SK-N-SH treated with all-trans-retinoic acid at 6 μM for 48 hours (cell line): ENCODE results near the gene DFFB.

Source experiments
- ATAC-seq: fragments of 200-7000 bp; cut with Tn5 transposase; 3 replicates; pipeline ENCODE4 v1.9.1; 2020; ENCODE audit warnings: mild to moderate bottlenecking, moderate library complexity
- ARNTL ChIP-seq: fragments of 450-650 bp; formaldehyde crosslinking; IDR thresholded peaks from 2 replicates; pipeline ENCODE4 v1.5.0; 2020; ENCODE audit warnings: low read depth, mild to moderate bottlenecking, moderate library complexity, borderline replicate concordance
- BACH2 ChIP-seq: fragments of 250-450 bp; sonication (Bioruptor Pico); IDR thresholded peaks from 2 replicates; pipeline ENCODE4 v1.9.0; 2021; ENCODE audit warnings: mild to moderate bottlenecking, borderline replicate concordance
- CSDC2 ChIP-seq: fragments of 250-450 bp; sonication (Bioruptor Pico); IDR thresholded peaks from 2 replicates; pipeline ENCODE4 v1.5.0; 2020; ENCODE audit warnings: mild to moderate bottlenecking, moderate library complexity
- ESRRG ChIP-seq: fragments of 250-450 bp; sonication (Bioruptor Pico); IDR thresholded peaks from 2 replicates; pipeline ENCODE4 v1.6.1; 2021; ENCODE audit warnings: mild to moderate bottlenecking
- ISL1 ChIP-seq: fragments of 250-450 bp; sonication (Bioruptor Pico); IDR thresholded peaks from 2 replicates; pipeline ENCODE4 v2.1.2; 2022; ENCODE audit warnings: mild to moderate bottlenecking, moderate library complexity
- OSR1 ChIP-seq: fragments of 250-450 bp; sonication (Bioruptor Pico); IDR thresholded peaks from 2 replicates; pipeline ENCODE4 v1.8.0; 2022; ENCODE audit warnings: moderate library complexity, mild to moderate bottlenecking, inconsistent platforms
- PPARA ChIP-seq: fragments of 250-450 bp; sonication (Bioruptor Pico); IDR thresholded peaks from 2 replicates; pipeline ENCODE4 v1.5.0; 2020; ENCODE audit warnings: mild to moderate bottlenecking, borderline replicate concordance
- RARB ChIP-seq: fragments of 250-450 bp; sonication (Bioruptor Pico); IDR thresholded peaks from 2 replicates; pipeline ENCODE4 v1.8.0; 2021; ENCODE audit warnings: mild to moderate bottlenecking, moderate library complexity
- TCF4 ChIP-seq: fragments of 250-450 bp; sonication (Bioruptor Pico); IDR thresholded peaks from 2 replicates; pipeline ENCODE4 v1.8.0; 2021; ENCODE audit warnings: mild to moderate bottlenecking, moderate library complexity, borderline replicate concordance
- TOX ChIP-seq: fragments of 250-450 bp; sonication (Bioruptor Pico); IDR thresholded peaks from 2 replicates; pipeline ENCODE4 v1.8.0; 2021; ENCODE audit warnings: mild to moderate bottlenecking, moderate library complexity, borderline replicate concordance
- ZC3H10 ChIP-seq: fragments of 250-450 bp; sonication (Bioruptor Pico); IDR thresholded peaks from 2 replicates; pipeline ENCODE4 v1.5.1; 2021; ENCODE audit warnings: mild to moderate bottlenecking, moderate library complexity
- ZFP3 ChIP-seq: fragments of 250-450 bp; sonication (Bioruptor Pico); IDR thresholded peaks from 2 replicates; pipeline ENCODE4 v1.5.0; 2020; ENCODE audit warnings: mild to moderate bottlenecking, moderate library complexity
- ZFP30 ChIP-seq: fragments of 450-650 bp; formaldehyde crosslinking; IDR thresholded peaks from 2 replicates; pipeline ENCODE4 v1.5.0; 2022; ENCODE audit warnings: mild to moderate bottlenecking, moderate library complexity
- ZNF565 ChIP-seq: fragments of 450-650 bp; formaldehyde crosslinking; conservative IDR thresholded peaks from 2 replicates; pipeline ENCODE4 v1.5.0; 2020; ENCODE audit warnings: low read depth, mild to moderate bottlenecking, moderate library complexity
- ZNF70 ChIP-seq: fragments of 450-650 bp; formaldehyde crosslinking; IDR thresholded peaks from 2 replicates; pipeline ENCODE4 v1.5.0; 2020; ENCODE audit warnings: mild to moderate bottlenecking, moderate library complexity
- ZNF8 ChIP-seq: fragments of 450-650 bp; formaldehyde crosslinking; IDR thresholded peaks from 2 replicates; pipeline ENCODE4 v1.5.0; 2020; ENCODE audit warnings: mild to moderate bottlenecking, moderate library complexity
- TF ChIP-seq, protein P1 (sequence below): fragments of 250-450 bp; sonication (Bioruptor Pico); IDR thresholded peaks from 2 replicates; pipeline ENCODE4 v1.5.1; 2020; ENCODE audit warnings: low read depth, mild to moderate bottlenecking, moderate library complexity
- TF ChIP-seq, protein P2 (sequence below): fragments of 250-450 bp; sonication (Bioruptor Pico); IDR thresholded peaks from 2 replicates; pipeline ENCODE4 v1.8.0; 2020; ENCODE audit warnings: mild to moderate bottlenecking, moderate library complexity, borderline replicate concordance
- TF ChIP-seq, protein P3 (sequence below): fragments of 250-450 bp; sonication (Bioruptor Pico); IDR thresholded peaks from 2 replicates; pipeline ENCODE4 v1.8.0; 2021; ENCODE audit warnings: low read depth, mild to moderate bottlenecking, moderate library complexity, borderline replicate concordance
- TF ChIP-seq, protein P4 (sequence below): fragments of 250-450 bp; sonication (Bioruptor Pico); IDR thresholded peaks from 2 replicates; pipeline ENCODE4 v1.5.1; 2021; ENCODE audit warnings: mild to moderate bottlenecking, moderate library complexity

The DFFB gene

DNA sequence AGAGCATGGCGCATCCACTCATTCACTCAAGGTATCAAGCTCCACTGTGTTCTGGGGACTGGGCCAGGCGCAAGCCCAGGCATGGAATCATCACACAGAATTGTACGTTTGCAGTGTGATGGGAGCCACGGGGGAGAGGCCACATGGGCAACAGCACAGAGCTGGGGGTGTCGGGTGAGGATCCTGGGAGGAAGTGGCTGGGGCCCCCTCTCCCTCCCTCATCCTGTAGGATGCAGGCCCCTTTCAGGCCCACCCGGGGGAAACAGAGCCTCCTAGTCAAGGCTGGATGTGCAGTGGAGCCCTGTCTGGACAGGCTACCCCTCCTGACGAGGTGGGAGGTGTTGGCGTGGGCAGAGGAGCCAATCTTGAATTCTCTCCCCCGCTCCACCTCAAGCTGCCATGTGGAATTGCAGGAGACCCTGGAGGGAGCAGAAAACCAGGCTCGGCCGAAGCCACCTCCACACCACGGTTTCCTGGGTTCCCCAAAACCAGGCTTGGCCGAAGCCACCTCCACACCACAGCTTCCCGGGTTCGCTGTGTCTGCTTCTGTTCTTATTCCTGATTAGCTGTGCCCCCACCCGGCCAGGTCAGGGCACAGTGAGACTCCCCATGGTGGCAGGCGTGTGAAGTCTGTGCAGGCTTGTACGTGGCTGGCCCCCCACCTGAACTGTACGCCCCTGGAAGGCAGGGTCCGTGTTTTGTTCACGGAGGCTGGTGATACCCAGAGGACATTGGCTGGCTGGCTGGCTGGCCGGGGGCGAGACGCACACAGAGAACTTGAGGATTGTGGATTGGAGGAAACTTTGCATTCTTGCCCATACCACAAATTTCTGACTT is 46.9 kb downstream of the DFFB start:
- TF ChIP-seq ZNF8 = no peak
- TF ChIP-seq, protein P1, sequence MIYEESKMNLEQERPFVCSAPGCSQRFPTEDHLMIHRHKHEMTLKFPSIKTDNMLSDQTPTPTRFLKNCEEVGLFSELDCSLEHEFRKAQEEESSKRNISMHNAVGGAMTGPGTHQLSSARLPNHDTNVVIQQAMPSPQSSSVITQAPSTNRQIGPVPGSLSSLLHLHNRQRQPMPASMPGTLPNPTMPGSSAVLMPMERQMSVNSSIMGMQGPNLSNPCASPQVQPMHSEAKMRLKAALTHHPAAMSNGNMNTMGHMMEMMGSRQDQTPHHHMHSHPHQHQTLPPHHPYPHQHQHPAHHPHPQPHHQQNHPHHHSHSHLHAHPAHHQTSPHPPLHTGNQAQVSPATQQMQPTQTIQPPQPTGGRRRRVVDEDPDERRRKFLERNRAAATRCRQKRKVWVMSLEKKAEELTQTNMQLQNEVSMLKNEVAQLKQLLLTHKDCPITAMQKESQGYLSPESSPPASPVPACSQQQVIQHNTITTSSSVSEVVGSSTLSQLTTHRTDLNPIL = no peak
- no peak for TF ChIP-seq BACH2 (CRISPR knock-in tag)
- TF ChIP-seq PPARA (CRISPR knock-in tag) = no peak
- TF ChIP-seq ZNF70 (CRISPR knock-in tag) = no peak
- no peak for TF ChIP-seq ISL1 (CRISPR knock-in tag)
- TF ChIP-seq ZC3H10 (CRISPR knock-in tag) = no peak
- TF ChIP-seq ZFP3 = no peak
- TF ChIP-seq, protein P2, sequence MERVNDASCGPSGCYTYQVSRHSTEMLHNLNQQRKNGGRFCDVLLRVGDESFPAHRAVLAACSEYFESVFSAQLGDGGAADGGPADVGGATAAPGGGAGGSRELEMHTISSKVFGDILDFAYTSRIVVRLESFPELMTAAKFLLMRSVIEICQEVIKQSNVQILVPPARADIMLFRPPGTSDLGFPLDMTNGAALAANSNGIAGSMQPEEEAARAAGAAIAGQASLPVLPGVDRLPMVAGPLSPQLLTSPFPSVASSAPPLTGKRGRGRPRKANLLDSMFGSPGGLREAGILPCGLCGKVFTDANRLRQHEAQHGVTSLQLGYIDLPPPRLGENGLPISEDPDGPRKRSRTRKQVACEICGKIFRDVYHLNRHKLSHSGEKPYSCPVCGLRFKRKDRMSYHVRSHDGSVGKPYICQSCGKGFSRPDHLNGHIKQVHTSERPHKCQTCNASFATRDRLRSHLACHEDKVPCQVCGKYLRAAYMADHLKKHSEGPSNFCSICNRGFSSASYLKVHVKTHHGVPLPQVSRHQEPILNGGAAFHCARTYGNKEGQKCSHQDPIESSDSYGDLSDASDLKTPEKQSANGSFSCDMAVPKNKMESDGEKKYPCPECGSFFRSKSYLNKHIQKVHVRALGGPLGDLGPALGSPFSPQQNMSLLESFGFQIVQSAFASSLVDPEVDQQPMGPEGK = no peak
- no peak for TF ChIP-seq ZFP30 (CRISPR knock-in tag)
- TF ChIP-seq CSDC2 (CRISPR knock-in tag) = no peak
- TF ChIP-seq, protein P3, sequence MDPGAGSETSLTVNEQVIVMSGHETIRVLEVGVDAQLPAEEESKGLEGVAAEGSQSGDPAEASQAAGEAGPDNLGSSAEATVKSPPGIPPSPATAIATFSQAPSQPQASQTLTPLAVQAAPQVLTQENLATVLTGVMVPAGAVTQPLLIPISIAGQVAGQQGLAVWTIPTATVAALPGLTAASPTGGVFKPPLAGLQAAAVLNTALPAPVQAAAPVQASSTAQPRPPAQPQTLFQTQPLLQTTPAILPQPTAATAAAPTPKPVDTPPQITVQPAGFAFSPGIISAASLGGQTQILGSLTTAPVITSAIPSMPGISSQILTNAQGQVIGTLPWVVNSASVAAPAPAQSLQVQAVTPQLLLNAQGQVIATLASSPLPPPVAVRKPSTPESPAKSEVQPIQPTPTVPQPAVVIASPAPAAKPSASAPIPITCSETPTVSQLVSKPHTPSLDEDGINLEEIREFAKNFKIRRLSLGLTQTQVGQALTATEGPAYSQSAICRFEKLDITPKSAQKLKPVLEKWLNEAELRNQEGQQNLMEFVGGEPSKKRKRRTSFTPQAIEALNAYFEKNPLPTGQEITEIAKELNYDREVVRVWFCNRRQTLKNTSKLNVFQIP = no peak
- TF ChIP-seq ESRRG = no peak
- TF ChIP-seq, protein P4, sequence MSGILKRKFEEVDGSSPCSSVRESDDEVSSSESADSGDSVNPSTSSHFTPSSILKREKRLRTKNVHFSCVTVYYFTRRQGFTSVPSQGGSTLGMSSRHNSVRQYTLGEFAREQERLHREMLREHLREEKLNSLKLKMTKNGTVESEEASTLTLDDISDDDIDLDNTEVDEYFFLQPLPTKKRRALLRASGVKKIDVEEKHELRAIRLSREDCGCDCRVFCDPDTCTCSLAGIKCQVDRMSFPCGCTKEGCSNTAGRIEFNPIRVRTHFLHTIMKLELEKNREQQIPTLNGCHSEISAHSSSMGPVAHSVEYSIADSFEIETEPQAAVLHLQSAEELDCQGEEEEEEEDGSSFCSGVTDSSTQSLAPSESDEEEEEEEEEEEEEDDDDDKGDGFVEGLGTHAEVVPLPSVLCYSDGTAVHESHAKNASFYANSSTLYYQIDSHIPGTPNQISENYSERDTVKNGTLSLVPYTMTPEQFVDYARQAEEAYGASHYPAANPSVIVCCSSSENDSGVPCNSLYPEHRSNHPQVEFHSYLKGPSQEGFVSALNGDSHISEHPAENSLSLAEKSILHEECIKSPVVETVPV (CRISPR knock-in tag) = no peak
- TF ChIP-seq TCF4 (CRISPR knock-in tag) = no peak
- TF ChIP-seq ZNF565 = no peak
- no peak for TF ChIP-seq RARB (CRISPR knock-in tag)
- no peak for TF ChIP-seq ARNTL
- TF ChIP-seq OSR1 (CRISPR knock-in tag) = no peak
- no peak for ATAC-seq

DNA sequence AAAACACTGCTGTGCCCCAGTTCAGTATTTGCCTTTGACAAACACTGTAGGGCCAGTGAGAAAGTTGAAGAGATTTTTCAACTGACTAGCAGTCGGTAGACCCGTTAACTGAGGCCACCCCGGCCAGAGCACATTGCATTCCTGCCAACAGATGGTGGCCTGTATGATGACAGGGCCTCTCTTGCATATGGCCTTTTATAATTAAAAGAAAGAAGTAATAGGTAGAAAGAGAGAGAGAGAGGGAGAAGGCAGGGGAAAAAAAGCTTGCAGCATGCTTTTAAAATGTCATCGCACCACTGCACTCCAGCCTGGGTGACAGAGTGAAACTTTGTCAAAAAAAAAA is 47.5 kb downstream of the DFFB start:
- TF ChIP-seq ESRRG (no peak), ARNTL (no peak), TOX (no peak), ZNF8 (no peak), TCF4 (CRISPR knock-in tag) (no peak)
- TF ChIP-seq, protein P2 = no peak
- ATAC-seq = no peak

DNA sequence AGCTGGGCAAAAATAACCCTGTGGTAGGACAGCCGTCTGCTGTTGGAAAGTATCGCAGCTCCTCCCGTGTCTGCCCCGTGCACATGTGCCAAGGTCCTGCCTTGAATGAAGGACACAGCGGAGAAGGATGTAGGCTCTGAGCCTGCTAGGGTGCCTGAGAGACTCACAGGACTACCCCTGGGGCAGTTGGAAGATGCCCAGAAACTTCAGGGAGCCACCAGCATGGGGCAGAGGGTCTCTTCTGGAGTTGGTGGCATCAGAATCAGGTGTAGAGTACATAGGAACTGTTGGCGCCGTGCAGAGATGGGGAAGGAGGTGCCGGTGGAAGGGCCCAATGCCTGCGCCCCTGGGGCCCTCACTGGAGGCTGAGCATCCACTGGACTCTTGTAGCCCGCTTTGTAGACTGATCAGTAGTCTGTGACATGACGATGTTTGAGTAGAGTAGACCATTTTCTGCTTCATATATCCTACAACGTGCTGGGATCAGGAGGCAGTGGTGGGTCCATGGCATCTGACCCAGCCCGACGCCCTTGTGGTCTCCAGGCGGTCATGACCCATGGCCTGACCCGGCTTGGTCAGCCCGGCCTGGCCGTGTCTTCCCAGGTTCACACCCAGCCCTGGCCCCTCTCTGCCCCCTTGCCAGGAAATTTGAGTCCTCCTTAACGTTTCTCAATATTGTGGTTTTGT is 48.1 kb downstream of the DFFB start:
- TF ChIP-seq ZFP3 (no peak), TCF4 (CRISPR knock-in tag) (no peak)
- ATAC-seq = no peak
